Bronchial epithelial cell (primary cell): ENCODE measurements around the gene TENM4. TPM values are rescaled to one million over a fixed set of nuclear protein-coding genes. Genes with fewer than 3 reads are reported as not detected.

Experiments
- DNase-seq: peaks from one replicate; pipeline ENCODE4 v3.0.0-alpha.2; 2010; ENCODE audit warnings: low read depth
- FAIRE-seq: peaks from 2 replicates; lab custom pipeline; 2011; peaks lifted over from hg19 to GRCh38; lab: Jason Lieb, UNC
- H3K27me3 ChIP-seq: 2 replicates; pipeline ENCODE4 v1.5.1; 2011; ENCODE audit warnings: low read length; ENCODE audit not compliant: control insufficient read depth, insufficient read depth
- H3K36me3 ChIP-seq: 2 replicates; pipeline ENCODE4 v1.5.1; 2011; ENCODE audit warnings: low read length; ENCODE audit not compliant: control insufficient read depth, insufficient read depth
- H3K4me3 ChIP-seq: 2 replicates; pipeline ENCODE4 v1.5.1; 2011; ENCODE audit warnings: mild to moderate bottlenecking, low read depth, low read length, control low read depth
- CTCF ChIP-seq: IDR thresholded peaks from 2 replicates; pipeline ENCODE4 v1.5.1; 2011; ENCODE audit warnings: mild to moderate bottlenecking, moderate library complexity, low read length, control low read depth, inconsistent platforms; ENCODE audit not compliant: insufficient read depth, severe bottlenecking
- total RNA-seq: library from RNA; depleted of rRNA; stranded (reverse); fragments of >200 nt; gene quantifications from 2 replicates; pipeline ENCODE4 v1.2.1, GENCODE V29; 2014

TENM4 gene
- total RNA-seq, 1 donor from 2014 or later: 6.1 TPM

GRCh38 chr11:79083352-79083751, 357.5 kb downstream of the TENM4 start:
- no peak for FAIRE-seq
- no peak for TF ChIP-seq CTCF

GRCh38 chr11:79082907-79083306, 357.9 kb downstream of the TENM4 start:
- no peak for FAIRE-seq
- no peaks in the 10 kb centered on the region for H3K27me3 ChIP-seq
- DNase-seq: no peak
- H3K36me3 ChIP-seq: no peaks in the 10 kb centered on the region
- no peak for TF ChIP-seq CTCF
- H3K4me3 ChIP-seq: no peak overlapping the region

More at GRCh38 chr11:79083352-79083751, 357.5 kb downstream of the TENM4 start:
- DNase-seq: no peak
- Histone ChIP-seq H3K36me3 (no peaks in the 10 kb centered on the region), H3K4me3 (no peak overlapping the region), H3K27me3 (no peaks in the 10 kb centered on the region)

GRCh38 chr11:79082280-79082679, 358.6 kb downstream of the TENM4 start:
- Histone ChIP-seq H3K4me3 (no peak overlapping the region), H3K36me3 (no peaks in the 10 kb centered on the region), H3K27me3 (no peaks in the 10 kb centered on the region)
- no peak for DNase-seq
- no peak for FAIRE-seq
- no peak for TF ChIP-seq CTCF

- H3K4me3 ChIP-seq: no peak overlapping the region
- FAIRE-seq: no peak
- no peaks in the 10 kb centered on the region for H3K36me3 ChIP-seq
- peak; percentile 22 for DNase-seq
- no peak for TF ChIP-seq CTCF
- H3K27me3 ChIP-seq: no peaks in the 10 kb centered on the region
Measured at GRCh38 chr11:79081471-79082031, 359.3 kb downstream of the TENM4 start.

- DNase-seq (no peak), FAIRE-seq (no peak)
- Histone ChIP-seq H3K27me3 (no peaks in the 10 kb centered on the region), H3K4me3 (no peak overlapping the region), H3K36me3 (no peaks in the 10 kb centered on the region)
- TF ChIP-seq CTCF: no peak
Measured at GRCh38 chr11:79080551-79080950, 360.3 kb downstream of the TENM4 start.

- no peak for FAIRE-seq
- Histone ChIP-seq H3K36me3 (no peaks in the 10 kb centered on the region), H3K27me3 (no peaks in the 10 kb centered on the region), H3K4me3 (no peak overlapping the region)
- TF ChIP-seq CTCF: no peak
- DNase-seq: no peak
Measured at GRCh38 chr11:79078999-79079398, 361.8 kb downstream of the TENM4 start.
